Caco-2 (cell line): Measurements from ENCODE around the gene SMCO4. TPM values are rescaled to one million over a fixed set of nuclear protein-coding genes. Genes with fewer than 3 reads are reported as not detected.
A peak's percentile ranks its signal among the peaks of the same experiment; 100 is the strongest.

Experiments
- BruUV-seq: library from RNA; stranded (reverse); fragments of 400-500 nt; replicated peaks from 2 replicates; lab custom pipeline; 2021; lab: Mats Ljungman, UMichigan
- CTCF ChIA-PET: fragments of 300-600 bp; sonication (Branson Sonifier 250); formaldehyde crosslinking; loops from one replicate; lab custom pipeline; 2022; ENCODE audit warnings: antibody characterized with exemption; lab: Charles Lee
- POLR2A ChIA-PET: fragments of 300-600 bp; sonication (Branson Sonifier 250); formaldehyde crosslinking; loops from one replicate; lab custom pipeline; 2022; ENCODE audit warnings: antibody characterized with exemption; lab: Charles Lee
- DNase-seq, 2 experiments: peaks; one replicate each; pipeline versions ENCODE4 v3.0.0 to v3.0.0-alpha.2; 2020 to 2022
- H3K27me3 ChIP-seq: replicated peaks from 2 replicates; pipeline ENCODE4 v1.6.0; 2011; ENCODE audit warnings: low read length; ENCODE audit not compliant: control insufficient read depth, insufficient read depth
- H3K36me3 ChIP-seq: 2 replicates; pipeline ENCODE4 v1.5.1; 2011; ENCODE audit warnings: low read length; ENCODE audit not compliant: control insufficient read depth, insufficient read depth
- H3K4me1 ChIP-seq: fragments of 250-450 bp; sonication (Bioruptor Pico); 2 replicates; pipeline ENCODE4 v1.5.1; 2020; ENCODE audit warnings: mild to moderate bottlenecking
- H3K4me3 ChIP-seq: 2 replicates; pipeline ENCODE4 v1.5.1; 2011; ENCODE audit warnings: low read depth, mild to moderate bottlenecking, control low read depth, low read length
- H3K9me3 ChIP-seq: fragments of 250-450 bp; sonication (Bioruptor Pico); 2 replicates; pipeline ENCODE4 v1.5.1; 2020; ENCODE audit warnings: mild to moderate bottlenecking, moderate library complexity
- H3K27ac Mint-ChIP-seq: one replicate; pipeline ENCODE4 v1.8.0; 2022; ENCODE audit warnings: mixed read lengths; ENCODE audit not compliant: unreplicated experiment
- H3K27me3 Mint-ChIP-seq: one replicate; pipeline ENCODE4 v1.8.0; 2022; ENCODE audit warnings: mixed read lengths; ENCODE audit not compliant: insufficient read depth, unreplicated experiment
- H3K36me3 Mint-ChIP-seq: one replicate; pipeline ENCODE4 v1.8.0; 2022; ENCODE audit warnings: mild to moderate bottlenecking, mixed read lengths; ENCODE audit not compliant: insufficient read depth, unreplicated experiment
- H3K4me1 Mint-ChIP-seq: one replicate; pipeline ENCODE4 v1.8.0; 2022; ENCODE audit warnings: low read depth, mixed read lengths; ENCODE audit not compliant: unreplicated experiment
- H3K4me3 Mint-ChIP-seq: one replicate; pipeline ENCODE4 v1.8.0; 2022; ENCODE audit warnings: mild to moderate bottlenecking, moderate library complexity, mixed read lengths; ENCODE audit not compliant: unreplicated experiment
- H3K9me3 Mint-ChIP-seq: one replicate; pipeline ENCODE4 v1.8.0; 2022; ENCODE audit warnings: mixed read lengths; ENCODE audit not compliant: unreplicated experiment
- intact Hi-C: fragments of 100-400 bp; cut with micrococcal nuclease; formaldehyde crosslinking; loops from one replicate; pipeline ENCODE4 v1.10.0; 2022; ENCODE audit not compliant: unreplicated experiment
- total RNA-seq: library from RNA; stranded (reverse); gene quantifications from 2 replicates; pipeline ENCODE4 v1.2.3, GENCODE V29; 2022
- TF ChIP-seq, protein P1 (sequence below), 2 experiments: fragments of 200-600 bp in 1 of 2; IDR thresholded peaks; 1 replicate in 1 of 2; 2 replicates in 1 of 2; pipeline versions ENCODE4 v1.5.1 to v1.8.0; 2011 to 2022; ENCODE audit warnings: antibody characterized with exemption in 1 of 2, control low read depth in 1 of 2, inconsistent platforms in 1 of 2, low read depth in 1 of 2, low read length in 1 of 2, mild to moderate bottlenecking in 1 of 2, moderate library complexity in 1 of 2; ENCODE audit not compliant: insufficient read depth in 1 of 2, severe bottlenecking in 1 of 2, unreplicated experiment in 1 of 2

SMCO4 gene
- total RNA-seq, 1 experiment from 2014 or later = 46.3 TPM

DNA sequence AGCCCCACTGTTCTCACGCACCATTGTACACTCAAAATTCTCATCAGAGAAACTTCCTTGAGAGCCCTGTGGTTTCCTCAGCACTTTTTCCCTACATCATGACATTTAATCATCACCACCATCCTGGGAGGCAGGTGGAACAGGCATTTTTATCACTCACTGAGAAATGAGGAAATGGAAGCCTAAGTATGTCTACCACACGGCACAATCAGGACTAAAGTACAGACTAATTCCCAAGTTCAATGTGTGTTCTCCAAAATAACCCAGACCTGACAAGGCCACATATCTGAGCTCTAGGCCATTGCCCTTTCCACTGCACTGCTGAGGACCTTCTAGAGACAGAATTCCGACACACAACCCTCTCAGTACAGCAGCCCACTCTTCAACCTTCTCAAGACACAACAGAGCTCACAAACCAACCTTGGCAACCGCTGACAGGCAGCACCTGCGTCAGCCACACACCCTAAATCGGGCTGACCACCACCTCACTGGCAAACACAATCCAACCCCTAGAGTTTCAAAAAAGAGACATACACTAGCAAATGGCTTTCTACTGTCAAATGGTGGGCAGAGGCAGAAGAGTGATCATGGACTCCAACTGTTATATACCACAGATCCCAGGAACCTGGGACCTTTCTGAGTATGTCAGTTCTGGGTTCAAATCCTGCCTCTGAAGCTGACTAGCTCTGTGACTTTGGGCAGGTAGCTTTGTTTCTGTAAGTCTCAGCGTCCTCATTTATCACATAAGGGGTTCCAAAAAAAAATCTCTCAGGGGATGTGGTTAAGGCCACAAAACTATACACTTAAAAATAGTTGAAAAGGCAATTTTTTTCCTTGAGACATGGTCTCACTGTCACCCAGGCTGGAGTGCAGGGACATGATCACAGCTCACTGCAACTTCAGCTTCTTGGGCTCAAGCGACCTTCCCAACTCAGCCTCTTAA lies 16.3 kb downstream of the SMCO4 start:
- Histone ChIP-seq H3K27me3 (no peaks in the 10 kb centered on the region), H3K36me3 (no peaks in the 10 kb centered on the region), H3K9me3 (no peaks in the 10 kb centered on the region), H3K4me1 (peaks cover 23% of the 10 kb centered on the region; the same call in 1 of the 2 replicates), H3K4me3 (no peak overlapping the region)
- TF ChIP-seq, protein P1, sequence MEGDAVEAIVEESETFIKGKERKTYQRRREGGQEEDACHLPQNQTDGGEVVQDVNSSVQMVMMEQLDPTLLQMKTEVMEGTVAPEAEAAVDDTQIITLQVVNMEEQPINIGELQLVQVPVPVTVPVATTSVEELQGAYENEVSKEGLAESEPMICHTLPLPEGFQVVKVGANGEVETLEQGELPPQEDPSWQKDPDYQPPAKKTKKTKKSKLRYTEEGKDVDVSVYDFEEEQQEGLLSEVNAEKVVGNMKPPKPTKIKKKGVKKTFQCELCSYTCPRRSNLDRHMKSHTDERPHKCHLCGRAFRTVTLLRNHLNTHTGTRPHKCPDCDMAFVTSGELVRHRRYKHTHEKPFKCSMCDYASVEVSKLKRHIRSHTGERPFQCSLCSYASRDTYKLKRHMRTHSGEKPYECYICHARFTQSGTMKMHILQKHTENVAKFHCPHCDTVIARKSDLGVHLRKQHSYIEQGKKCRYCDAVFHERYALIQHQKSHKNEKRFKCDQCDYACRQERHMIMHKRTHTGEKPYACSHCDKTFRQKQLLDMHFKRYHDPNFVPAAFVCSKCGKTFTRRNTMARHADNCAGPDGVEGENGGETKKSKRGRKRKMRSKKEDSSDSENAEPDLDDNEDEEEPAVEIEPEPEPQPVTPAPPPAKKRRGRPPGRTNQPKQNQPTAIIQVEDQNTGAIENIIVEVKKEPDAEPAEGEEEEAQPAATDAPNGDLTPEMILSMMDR (IDR thresholded peaks at IDR 0.05; ENCODE audit: insufficient read depth in 1 of 2, low read depth in 1 of 2, low read length in 1 of 2, severe bottlenecking in 1 of 2, unreplicated experiment in 1 of 2) = no peak
- DNase-seq = no peak
- BruUV-seq = no TSS peak
- POLR2A ChIA-PET = no interaction called here
- intact Hi-C loops = loop anchor here (2.0 kb wide), 1 partner anchor 40 kb away; no protein-coding TSS in a partner anchor
- Mint-ChIP-seq H3K27me3 (no peaks in the 10 kb centered on the region), H3K4me1 (peaks cover 38% of the 10 kb centered on the region), H3K27ac (peak overlapping the region; percentile 0), H3K4me3 (no peak overlapping the region), H3K9me3 (no peaks in the 10 kb centered on the region), H3K36me3 (no peaks in the 10 kb centered on the region)
- CTCF ChIA-PET = interaction anchor here (1.5 kb wide), 1 partner anchor 15 kb away, joined by 3 read pairs; no protein-coding TSS in a partner anchor

DNA sequence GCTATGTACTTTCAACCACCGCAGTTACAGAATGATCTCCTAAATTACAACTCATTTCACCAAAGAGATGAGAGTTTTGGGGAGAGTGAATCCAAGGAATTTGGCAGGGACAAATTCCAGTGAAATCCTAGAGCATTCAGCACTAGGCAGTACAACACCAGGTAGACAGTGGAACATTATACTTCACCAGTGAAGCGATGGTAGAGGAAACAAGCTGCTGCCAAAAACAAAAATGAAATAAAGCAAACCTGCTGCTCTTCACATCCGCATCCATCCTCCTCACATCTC lies 16.9 kb downstream of the SMCO4 start:
- no peak overlapping the region for H3K27ac Mint-ChIP-seq

More for the DNA sequence above, 16.9 kb downstream of the SMCO4 start:
- no peak for DNase-seq
- Histone ChIP-seq H3K4me3 (no peak overlapping the region), H3K9me3 (no peaks in the 10 kb centered on the region), H3K27me3 (no peaks in the 10 kb centered on the region), H3K36me3 (no peaks in the 10 kb centered on the region), H3K4me1 (peaks cover 19% of the 10 kb centered on the region; the same call in 1 of the 2 replicates)
- Mint-ChIP-seq H3K36me3 (no peaks in the 10 kb centered on the region), H3K4me3 (no peak overlapping the region), H3K4me1 (peaks cover 34% of the 10 kb centered on the region), H3K27me3 (no peaks in the 10 kb centered on the region), H3K9me3 (no peaks in the 10 kb centered on the region)
- BruUV-seq = no TSS peak
- TF ChIP-seq, protein P1 (IDR thresholded peaks at IDR 0.05; ENCODE audit: insufficient read depth in 1 of 2, low read depth in 1 of 2, low read length in 1 of 2, severe bottlenecking in 1 of 2, unreplicated experiment in 1 of 2) = no peak
- intact Hi-C loops = loop anchor here (2.0 kb wide), 1 partner anchor 39 kb away; no protein-coding TSS in a partner anchor
- ChIA-PET CTCF (interaction anchor here (1.5 kb wide), 1 partner anchor 15 kb away, joined by 3 read pairs; no protein-coding TSS in a partner anchor), POLR2A (no interaction called here)
